ENCODE results near the gene CTDSP2. TPM values are rescaled to one million over a fixed set of nuclear protein-coding genes. Genes with fewer than 3 reads are reported as not detected.

Gene CTDSP2
- total RNA-seq, result 100 to 1,000 TPM in 1 of 4 donors, 10 to 100 TPM in 3; 66.0 to 116 (median 83.4) TPM

DNA sequence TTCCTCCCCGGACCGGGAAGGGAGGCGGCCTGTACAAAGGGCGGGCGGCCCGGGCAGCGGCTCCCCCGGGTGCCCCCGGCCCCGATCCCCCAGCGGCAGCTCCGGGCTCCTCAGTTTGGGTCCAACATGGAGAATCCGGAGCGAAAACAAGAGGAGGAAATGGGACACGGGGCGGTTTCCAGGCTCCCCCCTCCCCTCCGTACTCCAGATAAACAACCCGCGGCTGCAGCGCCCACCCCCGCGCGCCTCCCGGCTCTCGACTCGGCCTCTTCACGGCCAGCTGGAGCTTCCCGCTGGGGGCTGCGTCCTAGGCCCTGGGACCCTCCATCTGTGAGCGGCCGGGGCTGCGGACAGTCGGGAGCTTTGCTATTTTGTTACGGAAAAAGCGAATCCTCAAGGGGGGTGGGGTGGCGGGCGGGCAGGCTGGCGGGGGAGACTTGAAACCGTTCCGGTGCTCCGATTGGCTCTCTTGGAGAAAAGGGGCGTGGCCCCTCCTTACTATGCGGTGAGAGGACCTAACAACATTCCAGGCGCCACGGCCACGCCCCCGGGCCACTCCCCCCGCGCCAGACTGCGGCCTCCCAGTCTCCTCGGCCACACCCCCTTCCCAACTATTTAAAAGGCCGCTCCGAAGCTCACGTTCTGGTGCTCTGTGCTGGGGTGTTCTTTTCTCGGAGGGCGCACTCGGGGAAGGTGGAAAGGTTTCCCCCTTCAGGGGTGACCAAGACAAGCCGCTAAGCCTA lies at the start of gene CTDSP2:
TSS of gene CTDSP2 (minus strand) at position 153 of the 743 bp plus-strand sequence. CDS start 294 bp downstream, outside the sequence.
- intact Hi-C loops (cut with DNase I; ENCODE audit: low total_unique reads), result loop anchor here (2.0 to 5.0 kb wide), 3 partner anchors 94 to 1729 kb away; partner anchors contain the start of genes CDK4, DDIT3, MBD6 and RPL41
- Histone ChIP-seq H3K27me3 (no peaks in the 10 kb centered on the region), H3K9me3 (no peaks in the 10 kb centered on the region), H3K4me1 (peaks cover 69% of the 10 kb centered on the region in 2 donors), H3K4me3 (peak within 1 kb of the TSS; percentile 82 to 98 (median 96)), H3K27ac (peak within 1 kb of the TSS; percentile 93 to 99 (median 98)), H3K36me3 (no peaks in the 10 kb centered on the region)
- peak; percentile 82 to 98 for TF ChIP-seq POLR2A (IDR thresholded peaks at IDR 0.05)
- TF ChIP-seq, protein P1, sequence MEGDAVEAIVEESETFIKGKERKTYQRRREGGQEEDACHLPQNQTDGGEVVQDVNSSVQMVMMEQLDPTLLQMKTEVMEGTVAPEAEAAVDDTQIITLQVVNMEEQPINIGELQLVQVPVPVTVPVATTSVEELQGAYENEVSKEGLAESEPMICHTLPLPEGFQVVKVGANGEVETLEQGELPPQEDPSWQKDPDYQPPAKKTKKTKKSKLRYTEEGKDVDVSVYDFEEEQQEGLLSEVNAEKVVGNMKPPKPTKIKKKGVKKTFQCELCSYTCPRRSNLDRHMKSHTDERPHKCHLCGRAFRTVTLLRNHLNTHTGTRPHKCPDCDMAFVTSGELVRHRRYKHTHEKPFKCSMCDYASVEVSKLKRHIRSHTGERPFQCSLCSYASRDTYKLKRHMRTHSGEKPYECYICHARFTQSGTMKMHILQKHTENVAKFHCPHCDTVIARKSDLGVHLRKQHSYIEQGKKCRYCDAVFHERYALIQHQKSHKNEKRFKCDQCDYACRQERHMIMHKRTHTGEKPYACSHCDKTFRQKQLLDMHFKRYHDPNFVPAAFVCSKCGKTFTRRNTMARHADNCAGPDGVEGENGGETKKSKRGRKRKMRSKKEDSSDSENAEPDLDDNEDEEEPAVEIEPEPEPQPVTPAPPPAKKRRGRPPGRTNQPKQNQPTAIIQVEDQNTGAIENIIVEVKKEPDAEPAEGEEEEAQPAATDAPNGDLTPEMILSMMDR (IDR thresholded peaks at IDR 0.05 in 4 of 5, conservative IDR thresholded peaks at IDR 0.05 in 1 of 5), result peak in 1 of 5 experiments; percentile 24
- DNase-seq, result peak; percentile 100
- peak; percentile 58 to 60 for ATAC-seq
- in situ Hi-C loops (cut with MboI; ENCODE audit: low sequenced_read_pairs in 4 of 4), result no loop called here

- DNase-seq (no peak), ATAC-seq (no peak)
- intact Hi-C loops (cut with DNase I; ENCODE audit: low total_unique reads), result loop anchor here (2.0 kb wide), 1 partner anchor 65 kb away; no protein-coding TSS in a partner anchor
- Histone ChIP-seq H3K4me1 (peaks cover 64 to 69% of the 10 kb centered on the region in 2 donors), H3K4me3 (peak overlapping the region; percentile 65 to 81 (median 67)), H3K9me3 (no peaks in the 10 kb centered on the region), H3K36me3 (no peaks in the 10 kb centered on the region), H3K27ac (peak overlapping the region; percentile 90 to 96 (median 92)), H3K27me3 (no peaks in the 10 kb centered on the region)
- in situ Hi-C loops (cut with MboI; ENCODE audit: low sequenced_read_pairs in 4 of 4), result no loop called here
- TF ChIP-seq POLR2A (IDR thresholded peaks at IDR 0.05), result no peak
- TF ChIP-seq, protein P1 (IDR thresholded peaks at IDR 0.05 in 4 of 5, conservative IDR thresholded peaks at IDR 0.05 in 1 of 5), result peak in 2 of 5 experiments; percentile 13 to 22
Observed at GRCh38 chr12:57896115-57896433, 49.5 kb upstream of the CTDSP2 start.

DNA sequence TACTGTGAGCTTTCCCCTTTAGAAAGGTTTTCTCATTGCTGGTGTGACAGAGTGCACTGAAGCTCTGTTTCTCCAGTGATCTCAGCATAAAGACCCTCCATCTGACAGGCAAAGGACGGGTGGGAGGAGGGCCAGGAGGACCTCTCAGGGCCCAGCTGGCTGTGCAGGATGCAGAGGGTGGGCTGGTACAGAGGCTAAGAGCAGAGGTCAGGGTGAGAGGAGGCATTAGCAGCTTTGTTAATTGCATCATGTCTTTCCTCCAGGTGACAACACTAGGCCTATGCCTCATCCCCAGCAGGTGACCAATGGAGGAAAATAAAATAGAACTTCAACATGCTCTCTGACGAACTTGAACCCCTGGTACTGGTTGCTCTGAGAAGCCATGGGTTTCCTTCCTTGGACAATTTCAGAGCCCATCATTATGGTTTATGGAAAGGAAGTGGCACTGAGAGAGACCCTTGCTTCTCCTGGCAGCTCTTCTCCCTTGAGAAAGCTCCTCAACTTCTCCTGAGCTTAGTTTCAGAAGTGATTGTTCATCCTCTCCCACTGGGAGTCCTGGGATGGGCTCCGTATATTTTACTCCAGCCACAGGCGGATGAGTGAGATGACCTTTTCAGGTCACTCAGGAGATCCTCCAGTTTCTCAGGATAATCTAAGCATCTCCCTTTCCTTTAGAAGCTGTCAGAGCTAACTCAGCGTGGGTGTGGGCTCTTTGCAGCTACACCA lies 49.0 kb upstream of the CTDSP2 start:
- intact Hi-C loops (cut with DNase I; ENCODE audit: low total_unique reads) (loop anchor here (2.0 kb wide), 2 partner anchors 51 to 65 kb away; no protein-coding TSS in a partner anchor), in situ Hi-C loops (cut with MboI; ENCODE audit: low sequenced_read_pairs in 4 of 4) (no loop called here)
- DNase-seq, result no peak
- no peaks in the 10 kb centered on the region for H3K27me3 ChIP-seq
- TF ChIP-seq, protein P1 (IDR thresholded peaks at IDR 0.05 in 4 of 5, conservative IDR thresholded peaks at IDR 0.05 in 1 of 5), result no peak
- TF ChIP-seq POLR2A (IDR thresholded peaks at IDR 0.05), result no peak
- H3K36me3 ChIP-seq, result no peaks in the 10 kb centered on the region
- peak overlapping the region in 3 of 4 donors; percentile 65 to 68 (median 66) for H3K4me3 ChIP-seq
- no peaks in the 10 kb centered on the region for H3K9me3 ChIP-seq
- peak in 1 of 2 donors; percentile 13 for ATAC-seq
- H3K4me1 ChIP-seq, result peaks cover 67 to 70% of the 10 kb centered on the region in 2 donors
- peak overlapping the region; percentile 90 to 96 (median 92) for H3K27ac ChIP-seq

DNA sequence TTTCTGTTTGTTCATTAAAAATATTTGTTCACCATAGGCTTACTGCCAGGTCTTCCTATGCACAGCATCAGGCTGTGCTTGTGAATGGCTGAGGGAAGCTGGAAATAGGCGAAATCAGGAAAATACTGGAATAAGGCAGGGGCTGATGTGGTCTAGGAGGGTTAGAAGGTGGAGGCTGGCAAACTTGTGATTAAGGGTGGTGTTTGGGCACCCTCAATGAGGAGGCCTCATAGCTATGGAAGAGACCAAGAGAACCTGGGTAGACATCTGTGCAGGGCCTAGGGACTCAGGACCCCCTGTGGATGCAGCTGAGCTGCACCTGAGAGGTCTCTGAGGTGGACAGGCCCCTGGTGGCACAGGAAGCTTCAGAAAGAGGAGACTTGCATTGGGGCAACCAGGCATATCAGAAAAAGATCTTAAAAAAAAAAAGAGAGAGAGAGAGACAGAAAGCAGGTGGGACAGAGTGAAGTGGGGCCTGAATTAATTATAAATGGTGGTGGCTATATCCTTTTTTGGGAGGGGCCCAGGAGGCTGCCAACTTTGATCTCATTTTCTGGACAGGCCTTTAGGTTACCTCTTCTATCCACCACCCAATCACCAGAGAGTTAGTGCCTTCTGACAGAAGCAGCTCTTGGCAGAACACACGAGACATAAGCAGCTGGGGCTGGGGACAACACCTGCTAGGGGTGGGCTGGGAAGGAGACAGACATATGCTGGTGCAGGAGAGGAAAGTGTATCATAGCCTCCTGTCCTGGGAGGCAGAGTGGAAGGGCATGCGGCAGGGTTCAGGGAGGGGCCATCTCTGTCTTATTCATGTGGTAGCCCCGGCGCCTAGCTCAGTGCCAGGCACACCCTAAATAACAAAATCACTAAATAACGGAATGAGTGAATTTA lies 48.1 kb upstream of the CTDSP2 start:
- intact Hi-C loops (cut with DNase I; ENCODE audit: low total_unique reads) (loop anchor here (2.0 kb wide), 1 partner anchor 50 kb away; no protein-coding TSS in a partner anchor), in situ Hi-C loops (cut with MboI; ENCODE audit: low sequenced_read_pairs in 4 of 4) (no loop called here)
- DNase-seq, result peak; percentile 50 to 58
- TF ChIP-seq, protein P1 (IDR thresholded peaks at IDR 0.05 in 4 of 5, conservative IDR thresholded peaks at IDR 0.05 in 1 of 5), result no peak
- TF ChIP-seq POLR2A (IDR thresholded peaks at IDR 0.05), result peak; percentile 64 to 67
- peak in 1 of 2 donors; percentile 39 for ATAC-seq
- no peaks in the 10 kb centered on the region for H3K36me3 ChIP-seq
- peaks cover 76 to 79% of the 10 kb centered on the region in 2 donors for H3K4me1 ChIP-seq
- no peaks in the 10 kb centered on the region for H3K9me3 ChIP-seq
- H3K27me3 ChIP-seq, result no peaks in the 10 kb centered on the region
- no peak overlapping the region for H3K4me3 ChIP-seq
- peak overlapping the region; percentile 90 to 96 (median 92) for H3K27ac ChIP-seq
